Non-pigmented ciliary epithelial cell (primary cell): Measurements from ENCODE around the gene R3HDM4.

ENCODE experiments used
- DNase-seq: peaks from one replicate; pipeline ENCODE4 v3.0.0-alpha.2; 2010; ENCODE audit warnings: low read depth

The R3HDM4 gene

GRCh38 chr19:929891-930258, 16.9 kb upstream of the R3HDM4 start:
- no peak for DNase-seq

GRCh38 chr19:929203-929890, 16.3 kb upstream of the R3HDM4 start:
- no peak for DNase-seq

- DNase-seq = no peak
Observed at GRCh38 chr19:928471-929202, 15.6 kb upstream of the R3HDM4 start.

GRCh38 chr19:927780-928401, 14.9 kb upstream of the R3HDM4 start:
- DNase-seq = no peak

GRCh38 chr19:927351-927779, 14.3 kb upstream of the R3HDM4 start:
- DNase-seq = no peak

GRCh38 chr19:926589-927350, 13.8 kb upstream of the R3HDM4 start:
- no peak for DNase-seq

GRCh38 chr19:926323-926588, 13.2 kb upstream of the R3HDM4 start:
- no peak for DNase-seq

GRCh38 chr19:925526-926322, 12.7 kb upstream of the R3HDM4 start, which contains the start of gene ARID3A:
Gene ARID3A, plus strand, starts transcription at chr19:926035. Its CDS starts 3,494 bp downstream, at chr19:929529.
- DNase-seq = no peak

GRCh38 chr19:925087-925525, 12.1 kb upstream of the R3HDM4 start:
- DNase-seq = no peak

- DNase-seq = no peak
Observed at GRCh38 chr19:924553-925086, 11.6 kb upstream of the R3HDM4 start.

GRCh38 chr19:920051-920864, 7.2 kb upstream of the R3HDM4 start:
- no peak for DNase-seq

- DNase-seq = no peak
Observed at GRCh38 chr19:919199-920050, 6.4 kb upstream of the R3HDM4 start.

GRCh38 chr19:918481-919198, 5.6 kb upstream of the R3HDM4 start:
- DNase-seq = no peak

GRCh38 chr19:918152-918437, 5.1 kb upstream of the R3HDM4 start:
- DNase-seq = no peak

- DNase-seq = no peak
Observed at GRCh38 chr19:917323-918151, 4.5 kb upstream of the R3HDM4 start, which contains the start of gene KISS1R. Gene KISS1R, plus strand, starts transcription at chr19:917333. Its CDS starts 170 bp downstream, at chr19:917503.

- DNase-seq = no peak
Observed at GRCh38 chr19:916645-917322, 3.8 kb upstream of the R3HDM4 start.
